ENCODE measurements around the gene CCDC192. TPM values are rescaled to one million over a fixed set of nuclear protein-coding genes. Genes with fewer than 3 reads are reported as not detected.

Gene CCDC192
- total RNA-seq, 1 donor from 2014 or later = not detected

DNA sequence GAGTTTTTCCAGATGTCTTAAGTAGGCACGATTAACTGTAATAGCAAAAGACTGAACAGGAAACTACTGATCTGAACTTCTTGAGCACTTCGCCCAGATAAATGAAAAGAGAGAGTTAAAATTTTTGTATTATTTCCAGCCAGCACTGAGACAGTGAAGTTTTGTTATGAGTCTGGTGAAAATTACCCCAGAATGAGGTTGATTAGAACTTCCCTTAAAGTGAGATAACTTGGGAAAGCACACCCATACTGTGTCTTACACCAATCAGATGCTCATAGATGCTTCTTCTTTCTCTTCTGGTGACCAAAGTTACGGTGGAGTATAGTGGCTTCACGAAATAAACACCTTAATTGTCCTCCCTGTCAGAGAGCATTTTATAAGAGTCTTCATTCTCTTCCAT lies 248.6 kb downstream of the CCDC192 start:
- H3K9me3 ChIP-seq = no peaks in the 10 kb centered on the region
- no peak overlapping the region for H3K4me3 ChIP-seq
- no peaks in the 10 kb centered on the region for H3K4me1 ChIP-seq
- H3K27ac ChIP-seq = no peak overlapping the region
- TF ChIP-seq, protein P1, sequence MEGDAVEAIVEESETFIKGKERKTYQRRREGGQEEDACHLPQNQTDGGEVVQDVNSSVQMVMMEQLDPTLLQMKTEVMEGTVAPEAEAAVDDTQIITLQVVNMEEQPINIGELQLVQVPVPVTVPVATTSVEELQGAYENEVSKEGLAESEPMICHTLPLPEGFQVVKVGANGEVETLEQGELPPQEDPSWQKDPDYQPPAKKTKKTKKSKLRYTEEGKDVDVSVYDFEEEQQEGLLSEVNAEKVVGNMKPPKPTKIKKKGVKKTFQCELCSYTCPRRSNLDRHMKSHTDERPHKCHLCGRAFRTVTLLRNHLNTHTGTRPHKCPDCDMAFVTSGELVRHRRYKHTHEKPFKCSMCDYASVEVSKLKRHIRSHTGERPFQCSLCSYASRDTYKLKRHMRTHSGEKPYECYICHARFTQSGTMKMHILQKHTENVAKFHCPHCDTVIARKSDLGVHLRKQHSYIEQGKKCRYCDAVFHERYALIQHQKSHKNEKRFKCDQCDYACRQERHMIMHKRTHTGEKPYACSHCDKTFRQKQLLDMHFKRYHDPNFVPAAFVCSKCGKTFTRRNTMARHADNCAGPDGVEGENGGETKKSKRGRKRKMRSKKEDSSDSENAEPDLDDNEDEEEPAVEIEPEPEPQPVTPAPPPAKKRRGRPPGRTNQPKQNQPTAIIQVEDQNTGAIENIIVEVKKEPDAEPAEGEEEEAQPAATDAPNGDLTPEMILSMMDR (IDR thresholded peaks at IDR 0.05) = no peak
- ATAC-seq (no peak), DNase-seq (no peak)
- intact Hi-C loops (cut with DNase I) = no loop called here
- H3K36me3 ChIP-seq = no peaks in the 10 kb centered on the region
- H3K27me3 ChIP-seq = no peaks in the 10 kb centered on the region

DNA sequence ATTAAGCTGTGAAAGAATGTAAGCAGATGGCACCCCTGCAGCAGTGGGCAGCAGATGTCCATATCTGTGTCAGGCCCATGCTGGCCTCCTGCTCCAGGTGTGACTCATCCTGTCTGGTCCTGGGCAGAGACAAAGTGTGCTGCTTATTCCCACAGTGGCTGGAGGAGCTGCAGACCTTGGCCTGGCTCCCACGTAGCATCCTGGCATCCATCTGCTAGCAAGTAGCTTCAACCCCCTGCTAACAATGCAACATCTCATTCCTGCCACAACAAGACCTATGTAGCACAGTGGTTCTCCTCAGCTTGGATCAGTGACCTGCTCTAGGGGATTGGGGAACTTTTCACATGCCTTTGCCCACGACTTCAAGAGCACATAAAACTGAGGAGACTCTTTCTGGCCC lies 254.0 kb downstream of the CCDC192 start:
- Histone ChIP-seq H3K27ac (no peak overlapping the region), H3K9me3 (no peaks in the 10 kb centered on the region), H3K27me3 (no peaks in the 10 kb centered on the region), H3K36me3 (no peaks in the 10 kb centered on the region), H3K4me3 (no peak overlapping the region), H3K4me1 (peaks cover 19% of the 10 kb centered on the region)
- TF ChIP-seq, protein P1 (IDR thresholded peaks at IDR 0.05) = no peak
- intact Hi-C loops (cut with DNase I) = no loop called here
- DNase-seq (no peak), ATAC-seq (peak; percentile 37)

DNA sequence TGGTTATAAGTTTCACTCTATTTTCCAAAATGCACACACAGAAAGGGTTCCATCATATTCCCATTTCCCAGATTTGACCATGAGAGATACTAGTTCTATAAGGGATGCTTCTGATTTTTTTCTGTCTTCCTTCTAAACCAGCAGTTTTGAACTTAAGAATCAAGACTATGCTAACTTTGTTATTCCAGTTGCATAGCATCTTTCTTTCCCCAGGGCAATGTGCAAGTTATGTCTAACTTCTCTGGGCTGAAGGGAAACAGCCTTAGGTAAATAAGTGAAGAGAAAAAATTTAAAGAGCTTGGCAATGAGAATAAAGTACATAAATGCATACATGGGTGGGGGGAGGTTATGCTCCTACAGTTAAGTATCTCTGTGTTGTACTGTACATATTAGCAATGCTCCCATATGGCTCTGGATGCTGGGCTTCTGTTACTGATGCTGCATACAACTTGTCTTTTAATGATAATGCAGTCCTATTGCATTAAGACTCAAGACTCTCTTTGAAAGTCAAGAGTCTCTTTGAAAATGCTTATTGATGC lies 254.6 kb downstream of the CCDC192 start:
- H3K4me1 ChIP-seq = peaks cover 19% of the 10 kb centered on the region
- intact Hi-C loops (cut with DNase I) = no loop called here
- TF ChIP-seq, protein P1 (IDR thresholded peaks at IDR 0.05) = no peak
- H3K27me3 ChIP-seq = no peaks in the 10 kb centered on the region
- ATAC-seq (no peak), DNase-seq (no peak)
- no peaks in the 10 kb centered on the region for H3K36me3 ChIP-seq
- no peak overlapping the region for H3K27ac ChIP-seq
- H3K4me3 ChIP-seq = no peak overlapping the region
- no peaks in the 10 kb centered on the region for H3K9me3 ChIP-seq

DNA sequence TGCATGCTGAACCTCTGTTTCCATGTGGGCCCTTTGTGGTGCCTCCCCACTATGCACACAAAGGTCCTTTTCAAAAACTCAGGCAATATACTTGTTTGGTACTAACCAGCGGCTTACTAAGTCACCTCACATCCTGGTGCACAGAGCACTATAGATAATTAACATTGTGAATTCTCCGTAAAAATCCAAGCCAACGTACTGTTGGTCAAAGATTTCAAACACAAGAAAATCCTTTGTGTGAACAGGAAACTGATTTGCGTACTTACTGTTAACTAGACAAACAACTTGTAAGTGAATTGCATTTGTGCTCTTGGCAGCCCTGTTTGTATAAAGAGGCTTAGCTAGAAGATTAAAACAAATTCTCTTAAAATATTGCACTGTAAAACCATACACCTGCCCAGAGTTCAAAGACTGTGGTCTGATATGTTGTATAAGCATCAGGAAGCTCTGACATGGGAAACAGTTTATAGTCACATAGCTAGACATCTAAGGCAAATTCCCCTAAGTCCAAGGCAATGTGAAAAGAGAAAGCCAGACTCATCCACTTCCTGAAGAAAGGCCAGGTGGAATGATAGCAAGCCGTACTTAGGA lies 255.3 kb downstream of the CCDC192 start:
- H3K27ac ChIP-seq = peak overlapping the region; percentile 26

DNA sequence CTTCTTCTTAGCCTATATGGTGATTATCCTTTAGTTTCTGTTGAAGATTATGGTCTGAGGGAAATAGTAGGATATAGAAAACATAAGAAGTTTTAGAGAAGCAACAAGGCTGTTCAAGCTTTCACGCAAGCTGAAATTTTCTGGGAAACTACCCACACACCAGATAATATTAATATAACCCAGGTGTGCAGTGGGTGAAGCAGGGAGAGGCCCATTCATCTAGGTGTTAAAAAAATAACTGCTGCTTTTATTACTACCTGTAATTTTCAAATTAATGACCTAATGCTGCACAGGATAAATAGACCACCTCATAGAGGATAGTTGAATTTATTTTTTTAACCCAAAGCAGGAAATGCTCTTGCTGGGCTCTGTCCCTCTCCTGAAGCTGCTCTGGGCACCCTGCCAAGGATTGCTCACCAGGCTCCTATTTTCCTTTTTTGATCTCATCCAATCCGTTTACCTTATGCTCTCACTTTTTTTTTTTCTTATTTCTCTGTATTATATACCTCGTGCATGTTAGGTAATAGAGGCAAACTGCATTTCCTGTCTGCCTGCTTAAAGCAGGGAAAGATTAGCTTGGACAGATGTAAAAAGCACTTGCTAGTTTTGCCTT lies 256.1 kb downstream of the CCDC192 start:
- intact Hi-C loops (cut with DNase I) = no loop called here
- peak overlapping the region; percentile 26 for H3K27ac ChIP-seq

More for the DNA sequence above, 255.3 kb downstream of the CCDC192 start:
- H3K9me3 ChIP-seq = no peaks in the 10 kb centered on the region
- peaks cover 19% of the 10 kb centered on the region for H3K4me1 ChIP-seq
- TF ChIP-seq, protein P1 (IDR thresholded peaks at IDR 0.05) = no peak
- no peak overlapping the region for H3K4me3 ChIP-seq
- no peaks in the 10 kb centered on the region for H3K27me3 ChIP-seq
- H3K36me3 ChIP-seq = no peaks in the 10 kb centered on the region
- DNase-seq (no peak), ATAC-seq (peak; percentile 70)
- intact Hi-C loops (cut with DNase I) = no loop called here

More for the DNA sequence above, 256.1 kb downstream of the CCDC192 start:
- DNase-seq = peak; percentile 71
- TF ChIP-seq, protein P1 (IDR thresholded peaks at IDR 0.05) = no peak
- no peak overlapping the region for H3K4me3 ChIP-seq
- H3K27me3 ChIP-seq = no peaks in the 10 kb centered on the region
- H3K4me1 ChIP-seq = peaks cover 19% of the 10 kb centered on the region
- H3K9me3 ChIP-seq = no peaks in the 10 kb centered on the region
- no peaks in the 10 kb centered on the region for H3K36me3 ChIP-seq
- ATAC-seq = peak; percentile 20

Data from upper lobe of right lung (tissue), 1 donor.